CD14-positive monocyte (primary cell): ENCODE measurements around the gene DUSP19. TPM values are rescaled to one million over a fixed set of nuclear protein-coding genes. Genes with fewer than 3 reads are reported as not detected.

Source experiments
- DNase-seq, 3 donors: peaks; one replicate each; pipeline ENCODE4 v3.0.0-alpha.2; 2011 to 2022
- H2AFZ ChIP-seq: 2 replicates; pipeline ENCODE4 v1.6.0; 2012; ENCODE audit warnings: mild to moderate bottlenecking, low read depth, low read length, inconsistent platforms; ENCODE audit not compliant: insufficient read depth, poor library complexity, severe bottlenecking
- H3K27ac ChIP-seq, 2 donors: 1 replicate in 1 of 2; 2 replicates in 1 of 2; pipeline ENCODE4 v1.5.1; 2012 to 2013; ENCODE audit warnings: low read length in 2 of 2, control low read depth in 1 of 2, inconsistent platforms in 1 of 2, low read depth in 1 of 2, mild to moderate bottlenecking in 1 of 2
- H3K27me3 ChIP-seq, 2 donors: one replicate each; pipeline versions ENCODE4 v1.6.0 to v1.6.1; 2011 to 2013; ENCODE audit warnings: low read length in 2 of 2; ENCODE audit not compliant: control insufficient read depth in 2 of 2, insufficient read depth in 2 of 2
- H3K36me3 ChIP-seq, 2 donors: replicated peaks in 1 of 2; 1 replicate in 1 of 2; 2 replicates in 1 of 2; pipeline versions ENCODE4 v1.5.1 to v1.6.1; 2012 to 2013; ENCODE audit warnings: low read length in 2 of 2, control low read depth in 1 of 2, inconsistent platforms in 1 of 2, mild to moderate bottlenecking in 1 of 2; ENCODE audit not compliant: insufficient read depth in 2 of 2, control insufficient read depth in 1 of 2
- H3K4me1 ChIP-seq, 2 donors: 1 replicate in 1 of 2; 2 replicates in 1 of 2; pipeline versions ENCODE4 v1.5.1 to v1.6.1; 2012 to 2013; ENCODE audit warnings: low read length in 2 of 2, control low read depth in 1 of 2, inconsistent platforms in 1 of 2, mild to moderate bottlenecking in 1 of 2, moderate library complexity in 1 of 2; ENCODE audit not compliant: insufficient read depth in 2 of 2, control insufficient read depth in 1 of 2
- H3K4me2 ChIP-seq: replicated peaks from 2 replicates; pipeline ENCODE3; 2012; ENCODE audit warnings: low read length, moderate library complexity, mild to moderate bottlenecking; ENCODE audit not compliant: poor library complexity, severe bottlenecking; ENCODE audit errors: extremely low read depth
- H3K4me3 ChIP-seq, 3 experiments: fragments of 200-600 bp in 1 of 3; sonication (generic) in 1 of 3; replicated peaks in 1 of 3; 1 replicate in 2 of 3; 2 replicates in 1 of 3; pipeline ENCODE4 v1.5.1; 2011 to 2013; ENCODE audit warnings: low read length in 3 of 3, mild to moderate bottlenecking in 3 of 3, control low read depth in 2 of 3, low read depth in 2 of 3, inconsistent platforms in 1 of 3, moderate library complexity in 1 of 3
- H3K79me2 ChIP-seq: 2 replicates; pipeline ENCODE4 v1.6.0; 2012; ENCODE audit warnings: mild to moderate bottlenecking, control low read depth, inconsistent platforms, low read length, moderate library complexity; ENCODE audit not compliant: insufficient read depth
- H3K9ac ChIP-seq: 2 replicates; pipeline ENCODE4 v1.6.0; 2017; ENCODE audit warnings: low read length, mild to moderate bottlenecking; ENCODE audit not compliant: insufficient read depth, poor library complexity, severe bottlenecking
- H3K9me3 ChIP-seq, 2 donors: replicated peaks in 1 of 2; 1 replicate in 1 of 2; 2 replicates in 1 of 2; pipeline versions ENCODE4 v1.5.1 to v1.6.1; 2012 to 2013; ENCODE audit warnings: low read length in 2 of 2, control low read depth in 1 of 2; ENCODE audit not compliant: control insufficient read depth in 1 of 2, insufficient read depth in 1 of 2
- H4K20me1 ChIP-seq: 2 replicates; pipeline ENCODE4 v1.6.0; 2012; ENCODE audit warnings: mild to moderate bottlenecking, low read length, control low read depth, moderate library complexity; ENCODE audit not compliant: insufficient read depth
- H3K27ac Mint-ChIP-seq, 7 donors: one replicate each; pipeline ENCODE4 v1.8.0; 2020; ENCODE audit warnings: mild to moderate bottlenecking in 7 of 7, mixed read lengths in 7 of 7, moderate library complexity in 6 of 7, inconsistent platforms in 2 of 7
- H3K27me3 Mint-ChIP-seq, 3 donors: one replicate each; pipeline ENCODE4 v1.8.0; 2021 to 2022; ENCODE audit warnings: low read depth in 3 of 3, mild to moderate bottlenecking in 3 of 3, mixed read lengths in 3 of 3, moderate library complexity in 3 of 3, inconsistent platforms in 1 of 3
- H3K36me3 Mint-ChIP-seq, 2 donors: one replicate each; pipeline ENCODE4 v1.8.0; 2020; ENCODE audit warnings: mixed read lengths in 2 of 2, inconsistent platforms in 1 of 2, mild to moderate bottlenecking in 1 of 2
- H3K4me1 Mint-ChIP-seq: one replicate; pipeline ENCODE4 v1.8.0; 2020; ENCODE audit warnings: mild to moderate bottlenecking, mixed read lengths
- H3K4me3 Mint-ChIP-seq, 2 donors: one replicate each; pipeline ENCODE4 v1.8.0; 2020; ENCODE audit warnings: mild to moderate bottlenecking in 2 of 2, mixed read lengths in 2 of 2, moderate library complexity in 1 of 2
- H3K9me3 Mint-ChIP-seq, 7 donors: one replicate each; pipeline ENCODE4 v1.8.0; 2020 to 2022; ENCODE audit warnings: mixed read lengths in 7 of 7, mild to moderate bottlenecking in 6 of 7, moderate library complexity in 6 of 7, inconsistent platforms in 2 of 7
- CTCF ChIP-seq: fragments of 200-600 bp; IDR thresholded peaks from one replicate; pipeline ENCODE4 v1.8.0; 2022; ENCODE audit warnings: antibody characterized with exemption, mild to moderate bottlenecking
- WGBS: methylation state at CpG from one replicate; pipeline ENCODE4 v1.1.5; 2013; ENCODE audit warnings: missing lambda C conversion rate; ENCODE audit not compliant: insufficient coverage; 5-methylcytosine and 5-hydroxymethylcytosine counted together
- intact Hi-C, 2 donors: fragments of 100-400 bp; cut with micrococcal nuclease; formaldehyde crosslinking; loops; one replicate each; pipeline versions ENCODE4 v1.15.0 to v1.15.1; 2023
- polyA plus RNA-seq, 3 donors: library from polyadenylated mRNA; depleted of rRNA in 1 of 3; unstranded in 2 of 3; stranded (reverse) in 1 of 3; fragments of 300-500 nt in 2 of 3; fragments of >200 nt in 1 of 3; fragmentation: Illumina TruSeq in 2 of 3; gene quantifications; 1 replicate in 2 of 3; 2 replicates in 1 of 3; pipeline ENCODE4 v1.2.3, GENCODE V29; 2012 to 2021

DUSP19 gene
- polyA plus RNA-seq, 3 donors: 0.13 to 0.30 (median 0.25) TPM

GRCh38 chr2:183088061-183088460, 9.5 kb downstream of the DUSP19 start:
- no peaks in the 10 kb centered on the region for H3K36me3 ChIP-seq
- H3K9me3 ChIP-seq: no peaks in the 10 kb centered on the region
- no peaks in the 10 kb centered on the region for H3K36me3 Mint-ChIP-seq
- H3K79me2 ChIP-seq: no peaks in the 10 kb centered on the region
- H3K4me3 ChIP-seq: no peak overlapping the region
- peaks cover 0 to 2% (median 0%) of the 10 kb centered on the region in 3 donors for H3K27me3 Mint-ChIP-seq
- TF ChIP-seq CTCF: no peak
- H2AFZ ChIP-seq: no peak overlapping the region
- no peaks in the 10 kb centered on the region for H3K4me1 ChIP-seq
- H3K27me3 ChIP-seq: no peaks in the 10 kb centered on the region
- H3K27ac Mint-ChIP-seq: no peak overlapping the region
- no peaks in the 10 kb centered on the region for H3K4me1 Mint-ChIP-seq
- H3K4me2 ChIP-seq: no peak overlapping the region
- H4K20me1 ChIP-seq: no peaks in the 10 kb centered on the region
- intact Hi-C loops: no loop called here
- DNase-seq: no peak
- no peak overlapping the region for H3K27ac ChIP-seq
- no peak overlapping the region for H3K9ac ChIP-seq
- H3K9me3 Mint-ChIP-seq: peaks cover 0 to 3% (median 0%) of the 10 kb centered on the region in 7 donors
- no peak overlapping the region for H3K4me3 Mint-ChIP-seq
- WGBS: no CpG with 5 or more reads among the region's 3 CpGs

- no peak overlapping the region for H3K4me3 Mint-ChIP-seq
- no peaks in the 10 kb centered on the region for H3K79me2 ChIP-seq
- H3K4me2 ChIP-seq: no peak overlapping the region
- no peak overlapping the region for H2AFZ ChIP-seq
- H3K4me1 ChIP-seq: no peaks in the 10 kb centered on the region
- no peak overlapping the region for H3K9ac ChIP-seq
- no peaks in the 10 kb centered on the region for H4K20me1 ChIP-seq
- H3K27me3 Mint-ChIP-seq: peaks cover 0 to 2% (median 0%) of the 10 kb centered on the region in 3 donors
- H3K4me1 Mint-ChIP-seq: no peaks in the 10 kb centered on the region
- peaks cover 0 to 3% (median 0%) of the 10 kb centered on the region in 7 donors for H3K9me3 Mint-ChIP-seq
- no peak for DNase-seq
- H3K27ac ChIP-seq: no peak overlapping the region
- H3K9me3 ChIP-seq: no peaks in the 10 kb centered on the region
- intact Hi-C loops: no loop called here
- no peaks in the 10 kb centered on the region for H3K36me3 Mint-ChIP-seq
- 88% methylated on average over 2 of the region's 6 CpGs for WGBS
- H3K36me3 ChIP-seq: no peaks in the 10 kb centered on the region
- no peak overlapping the region for H3K4me3 ChIP-seq
- H3K27ac Mint-ChIP-seq: no peak overlapping the region
- TF ChIP-seq CTCF: no peak
- H3K27me3 ChIP-seq: no peaks in the 10 kb centered on the region
Measured at GRCh38 chr2:183089192-183089851, 10.8 kb downstream of the DUSP19 start.
